HG03460 (cell line): ENCODE data around the gene PRM2.

ENCODE experiments used
- ATAC-seq: cut with Tn5 transposase; IDR thresholded peaks from one replicate; pipeline ENCODE4 v1.9.1; 2021; ENCODE audit not compliant: unreplicated experiment

The PRM2 gene

DNA sequence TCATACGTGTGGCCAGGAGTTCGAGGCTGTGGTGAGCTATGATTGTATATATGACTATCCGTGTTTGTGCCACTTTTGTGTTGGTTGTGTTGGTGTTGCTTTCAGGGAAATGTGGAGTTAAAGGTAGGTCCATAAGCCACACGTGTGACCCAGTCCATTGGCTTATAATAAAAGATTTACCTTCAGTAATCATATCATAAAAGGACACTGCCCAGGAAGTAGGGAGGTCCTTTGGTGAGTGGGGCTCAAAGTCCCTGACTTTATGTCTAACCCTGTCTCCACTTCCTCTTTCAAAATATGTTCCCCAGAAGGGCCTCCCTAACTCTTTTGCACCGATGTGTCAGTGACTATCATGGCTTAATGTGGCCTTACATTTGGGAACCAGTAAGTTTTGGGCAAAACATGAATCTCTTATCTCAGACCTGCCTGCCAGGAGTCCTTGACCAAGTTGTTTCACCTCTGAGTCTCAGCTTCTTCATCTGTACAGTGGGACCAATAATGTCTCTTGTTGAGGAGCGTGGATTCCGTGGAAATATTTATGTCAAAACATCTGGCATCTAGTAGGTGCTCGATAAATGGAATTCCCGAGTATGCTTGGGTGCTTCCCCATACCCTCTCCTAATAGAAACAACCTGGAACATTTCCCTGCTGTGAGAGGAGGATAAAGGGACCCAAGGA lies 12.0 kb downstream of the PRM2 start:
- ATAC-seq, result no peak

DNA sequence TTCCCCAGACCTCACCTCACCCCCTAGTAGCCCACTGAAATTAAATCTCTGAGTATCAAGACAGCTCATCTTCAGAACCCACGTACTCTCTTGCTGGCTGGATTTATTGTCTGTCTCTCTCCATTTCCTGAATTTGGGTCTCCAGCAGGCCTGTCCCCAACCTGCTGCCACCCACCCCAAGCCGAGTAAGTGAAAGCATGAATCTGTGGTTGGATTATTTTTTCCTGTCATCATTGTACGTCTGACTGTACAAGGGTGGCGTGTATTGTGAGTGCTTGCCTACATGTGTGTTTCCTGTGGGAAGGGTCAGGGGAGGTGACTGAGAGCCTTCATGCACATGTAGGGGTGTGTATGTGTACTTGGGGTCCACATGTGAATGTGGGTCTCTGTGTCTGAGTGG lies 12.5 kb downstream of the PRM2 start:
- ATAC-seq, result no peak

DNA sequence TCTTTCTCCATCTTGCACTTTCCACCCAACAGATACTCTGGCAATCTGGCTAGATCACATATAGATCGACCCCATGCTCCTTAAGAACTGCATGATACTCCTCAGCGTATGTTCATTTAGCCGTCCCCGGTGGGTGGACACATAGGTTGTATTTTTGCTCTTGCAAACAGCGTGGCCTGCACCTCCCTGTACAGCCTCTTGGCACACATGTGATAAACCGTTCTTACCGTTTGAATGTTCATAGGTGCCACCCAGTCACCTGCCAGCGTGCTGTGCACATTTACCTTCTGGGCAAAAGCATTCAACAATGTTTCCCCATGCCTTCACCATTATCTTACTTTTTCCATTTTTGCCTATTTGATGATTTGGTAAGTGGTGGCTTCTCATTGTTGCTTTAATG lies 13.4 kb downstream of the PRM2 start:
- no peak for ATAC-seq

DNA sequence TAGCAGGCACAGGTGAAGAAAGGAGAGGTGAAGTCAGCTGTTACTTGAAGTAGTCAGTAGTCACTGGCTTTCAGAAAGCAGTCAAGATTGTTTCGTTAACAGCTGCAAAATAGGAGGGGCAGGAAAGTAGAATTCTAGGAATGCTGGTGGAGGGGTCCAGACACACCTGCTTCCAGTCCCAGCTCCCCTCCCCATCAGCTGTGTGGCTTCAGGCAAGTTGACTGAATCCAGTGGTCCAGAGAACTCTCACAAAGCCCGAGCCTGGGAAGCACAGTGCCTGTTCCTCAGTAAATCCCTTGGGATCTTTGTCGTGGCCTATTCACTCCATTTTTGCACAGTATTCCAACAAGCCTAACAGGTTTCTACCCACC lies 15.7 kb downstream of the PRM2 start:
- ATAC-seq, result no peak

DNA sequence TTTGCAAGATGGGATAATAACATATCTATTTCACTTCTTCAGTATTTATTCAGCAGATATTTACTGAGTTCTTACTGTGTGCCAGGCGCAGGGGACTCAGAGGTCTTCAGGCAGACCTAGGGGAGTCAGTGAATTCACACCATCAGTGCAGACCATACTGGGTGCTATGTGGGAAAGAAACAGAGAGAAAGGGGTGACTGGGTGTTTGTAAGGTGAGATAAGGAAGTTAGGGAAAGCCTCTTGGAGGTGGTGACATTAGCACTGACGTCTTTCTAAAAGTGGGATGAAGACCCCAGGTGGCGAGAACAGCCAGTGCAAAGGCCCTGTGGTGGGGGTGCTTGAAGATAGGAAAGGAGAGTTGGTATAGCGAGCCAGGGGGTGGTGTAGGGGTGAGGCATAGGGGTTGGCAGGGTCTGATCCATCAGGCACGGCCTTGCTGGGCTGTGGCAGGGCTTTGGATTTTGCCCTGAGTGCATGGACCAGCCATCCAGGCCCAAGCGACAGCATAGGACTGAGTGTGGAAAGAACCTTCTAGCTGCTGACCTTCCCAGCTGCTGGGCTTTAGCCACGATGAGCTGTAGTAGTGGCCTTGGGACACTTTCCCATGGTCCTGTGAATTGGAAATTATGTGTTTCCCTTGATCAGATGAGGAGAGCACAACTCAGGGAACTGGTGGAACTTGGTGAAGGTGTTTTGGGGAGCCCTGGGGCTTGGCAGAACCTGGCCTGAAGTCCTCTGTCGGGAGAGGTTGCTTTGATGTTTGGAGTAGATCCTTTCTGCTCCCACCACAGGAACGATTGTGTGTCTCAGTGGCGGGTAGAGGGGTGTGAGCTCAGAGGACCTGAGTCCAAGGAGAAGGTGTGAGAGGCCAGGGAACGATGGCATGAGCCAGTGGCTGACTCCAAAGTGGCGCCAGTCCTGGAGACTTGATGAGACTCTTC lies 16.4 kb downstream of the PRM2 start:
- no peak for ATAC-seq

DNA sequence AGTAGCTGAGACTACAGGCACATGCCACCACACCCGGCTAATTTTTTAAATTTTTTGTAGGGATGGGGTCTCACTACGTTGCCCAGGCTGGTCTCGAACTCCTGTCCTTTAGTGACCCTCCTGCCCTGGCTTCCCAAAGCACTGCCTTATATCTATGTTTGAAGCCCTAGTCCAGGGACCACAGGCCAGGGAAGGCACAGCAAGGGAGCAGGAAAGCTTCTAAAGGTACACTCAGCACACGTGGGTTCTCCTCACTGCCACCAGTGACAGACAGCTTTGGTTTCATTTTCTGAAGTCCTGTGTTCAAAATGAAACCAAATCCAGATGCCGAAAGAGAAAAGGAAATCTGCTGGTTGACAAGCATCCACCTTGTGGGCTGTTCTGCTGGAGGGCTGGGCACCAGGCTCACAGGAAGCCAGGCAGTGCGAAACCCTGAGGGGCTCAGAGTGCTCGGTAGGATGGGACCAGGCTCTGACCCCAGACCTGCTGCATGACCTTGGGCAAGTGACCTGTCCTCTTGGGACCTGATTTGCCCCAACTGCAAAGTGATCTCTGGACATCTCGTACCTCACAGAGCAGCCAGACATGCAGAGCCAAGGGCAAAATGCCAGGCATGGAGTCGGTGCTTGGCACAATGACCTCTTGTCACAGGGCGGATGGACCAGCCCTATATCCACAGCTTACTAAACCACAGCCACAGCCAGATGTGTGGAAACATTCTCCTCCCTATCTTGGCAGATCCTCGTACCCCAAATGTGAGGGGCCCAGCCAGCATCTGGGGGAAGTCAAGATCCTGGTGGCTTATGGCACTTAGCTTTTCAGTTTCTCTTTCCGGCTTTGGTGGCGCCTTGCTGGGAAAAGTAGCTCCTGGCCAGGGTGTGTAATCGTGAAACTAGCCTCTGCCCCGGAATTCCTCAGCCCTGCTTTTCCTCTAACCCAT lies 17.5 kb downstream of the PRM2 start:
- no peak for ATAC-seq

DNA sequence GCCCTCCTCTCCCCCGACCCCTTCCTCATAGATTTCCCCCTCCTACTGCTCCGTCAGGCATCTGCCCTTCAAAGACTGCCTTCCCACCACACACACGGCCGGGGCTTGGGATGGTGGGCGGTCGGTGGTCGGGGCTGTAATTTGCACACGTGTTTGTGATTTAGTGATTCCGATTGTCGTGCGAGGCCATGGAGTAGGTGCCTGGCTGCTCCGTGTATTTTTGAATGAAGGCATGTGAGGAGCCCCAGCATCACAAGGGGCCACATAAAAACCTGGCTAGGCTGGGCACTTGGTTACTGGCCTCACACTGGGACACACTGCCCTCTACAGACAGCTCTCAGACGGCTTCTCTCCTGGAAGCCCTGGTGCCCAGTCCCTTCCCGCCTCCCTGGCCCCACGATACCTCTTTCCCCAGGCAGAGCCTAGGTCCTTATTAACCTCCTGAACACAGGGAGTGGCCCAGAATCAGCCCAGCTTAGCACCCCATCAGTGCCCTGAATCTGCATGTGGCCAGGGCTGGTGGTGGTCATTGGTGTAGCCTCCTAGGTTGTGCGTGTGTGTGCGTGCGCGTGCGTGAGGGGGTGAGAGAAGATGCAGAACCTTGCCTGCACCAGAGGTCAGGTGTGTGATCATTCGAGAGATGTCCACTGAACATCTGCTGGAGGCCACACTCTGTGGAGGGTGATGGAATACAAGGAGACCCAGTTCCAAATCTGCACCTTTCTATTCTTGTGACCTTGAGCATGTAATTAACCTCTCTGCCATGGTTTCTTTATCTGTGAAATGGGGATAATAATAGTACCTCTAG lies 18.9 kb downstream of the PRM2 start:
- no peak for ATAC-seq

DNA sequence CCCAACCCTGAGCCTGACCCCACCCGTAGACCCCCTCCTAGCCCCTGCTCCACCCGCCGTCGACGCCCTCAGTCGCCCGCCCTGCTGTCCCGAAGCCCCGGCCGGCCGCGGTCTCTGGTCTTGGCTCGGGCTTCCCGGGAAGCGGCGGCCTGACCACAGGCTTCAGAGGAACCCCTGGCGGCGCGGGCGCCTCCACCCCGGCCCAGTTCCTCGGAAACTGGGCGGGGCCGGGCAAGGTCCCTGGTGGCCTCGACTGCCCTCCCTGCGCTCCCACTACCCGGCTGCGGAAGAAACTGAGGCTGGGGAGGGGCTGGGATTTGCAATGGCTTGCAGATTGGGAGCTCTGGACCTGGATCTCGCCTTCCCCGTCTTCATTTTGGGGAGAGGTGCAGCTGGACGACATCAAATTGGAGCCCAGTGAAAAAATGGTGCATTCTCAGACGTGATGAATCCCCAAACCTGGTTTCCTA lies 19.6 kb downstream of the PRM2 start:
- no peak for ATAC-seq

DNA sequence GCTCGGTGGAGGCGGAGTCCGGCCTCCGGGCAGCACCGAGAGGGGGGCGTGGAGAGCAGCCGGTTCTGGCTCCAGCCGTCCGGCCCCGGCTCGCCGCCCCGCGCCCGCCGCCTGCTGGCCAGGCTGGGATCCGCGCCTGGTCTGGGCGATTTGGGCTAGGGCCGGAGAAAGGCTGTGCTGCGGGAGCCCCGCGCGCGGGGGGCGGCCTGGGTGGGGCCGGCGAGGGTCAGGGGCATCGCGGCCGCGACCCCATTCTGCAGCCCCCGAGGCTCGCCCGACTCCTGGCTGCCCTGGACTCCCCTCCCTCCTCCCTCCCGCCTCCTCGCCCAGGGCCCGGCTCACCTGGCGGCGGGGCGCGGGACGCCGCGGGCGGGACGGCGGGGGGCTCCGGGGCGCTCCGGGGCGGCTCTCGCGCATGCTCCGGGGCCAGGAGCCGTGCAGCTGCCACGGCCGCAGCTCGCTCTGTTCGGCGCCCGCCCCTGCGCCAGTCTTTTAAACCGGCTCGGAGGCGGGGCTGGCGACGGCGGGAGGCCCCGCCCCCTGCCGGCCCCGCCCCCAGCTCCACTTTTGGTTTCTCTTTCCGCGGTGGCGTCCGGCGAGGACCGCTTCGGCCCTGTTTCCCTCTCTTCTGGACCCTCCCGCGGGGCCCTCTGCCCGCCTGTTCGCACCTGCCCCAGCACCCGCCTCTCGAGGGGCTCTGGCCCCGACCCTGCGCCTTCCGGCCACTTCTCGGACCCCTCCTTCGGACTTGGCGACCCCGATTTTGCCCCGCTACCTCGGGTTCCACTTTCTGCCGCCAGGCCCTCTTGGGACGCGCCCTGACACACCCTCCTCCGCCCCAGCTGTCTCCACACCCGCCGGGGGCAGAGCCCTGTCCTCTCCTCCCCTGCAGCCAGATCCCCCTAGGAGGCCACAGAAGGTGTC lies 20.3 kb downstream of the PRM2 start, which contains the start of gene SOCS1:
Gene SOCS1 (minus strand): TSS at position 468 of the 924 bp plus-strand sequence. CDS start 726 bp downstream, outside the sequence.
- ATAC-seq, result peak; percentile 40

DNA sequence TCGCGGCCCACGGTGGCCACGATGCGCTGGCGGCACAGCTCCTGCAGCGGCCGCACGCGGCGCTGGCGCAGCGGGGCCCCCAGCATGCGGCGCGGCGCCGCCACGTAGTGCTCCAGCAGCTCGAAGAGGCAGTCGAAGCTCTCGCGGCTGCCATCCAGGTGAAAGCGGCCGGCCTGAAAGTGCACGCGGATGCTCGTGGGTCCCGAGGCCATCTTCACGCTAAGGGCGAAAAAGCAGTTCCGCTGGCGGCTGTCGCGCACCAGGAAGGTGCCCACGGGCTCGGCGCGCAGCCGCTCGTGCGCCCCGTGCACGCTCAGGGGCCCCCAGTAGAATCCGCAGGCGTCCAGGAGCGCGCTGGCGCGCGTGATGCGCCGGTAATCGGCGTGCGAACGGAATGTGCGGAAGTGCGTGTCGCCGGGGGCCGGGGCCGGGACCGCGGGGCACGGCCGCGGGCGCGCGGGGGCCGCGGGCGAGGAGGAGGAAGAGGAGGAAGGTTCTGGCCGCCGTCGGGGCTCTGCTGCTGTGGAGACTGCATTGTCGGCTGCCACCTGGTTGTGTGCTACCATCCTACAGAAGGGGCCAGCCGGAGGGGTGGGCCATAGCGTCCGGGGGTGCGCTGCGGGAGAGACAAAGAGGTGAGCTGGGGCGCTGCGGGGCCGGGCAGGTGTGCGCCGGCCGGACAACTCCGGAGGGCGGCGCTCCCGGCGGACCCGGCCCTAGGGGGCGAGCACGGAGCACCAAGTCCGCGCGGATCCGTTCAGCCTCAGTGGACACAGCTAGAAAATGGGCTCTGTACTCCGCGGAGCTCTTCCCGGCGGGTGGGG lies 21.2 kb downstream of the PRM2 start:
- peak; percentile 1 for ATAC-seq

DNA sequence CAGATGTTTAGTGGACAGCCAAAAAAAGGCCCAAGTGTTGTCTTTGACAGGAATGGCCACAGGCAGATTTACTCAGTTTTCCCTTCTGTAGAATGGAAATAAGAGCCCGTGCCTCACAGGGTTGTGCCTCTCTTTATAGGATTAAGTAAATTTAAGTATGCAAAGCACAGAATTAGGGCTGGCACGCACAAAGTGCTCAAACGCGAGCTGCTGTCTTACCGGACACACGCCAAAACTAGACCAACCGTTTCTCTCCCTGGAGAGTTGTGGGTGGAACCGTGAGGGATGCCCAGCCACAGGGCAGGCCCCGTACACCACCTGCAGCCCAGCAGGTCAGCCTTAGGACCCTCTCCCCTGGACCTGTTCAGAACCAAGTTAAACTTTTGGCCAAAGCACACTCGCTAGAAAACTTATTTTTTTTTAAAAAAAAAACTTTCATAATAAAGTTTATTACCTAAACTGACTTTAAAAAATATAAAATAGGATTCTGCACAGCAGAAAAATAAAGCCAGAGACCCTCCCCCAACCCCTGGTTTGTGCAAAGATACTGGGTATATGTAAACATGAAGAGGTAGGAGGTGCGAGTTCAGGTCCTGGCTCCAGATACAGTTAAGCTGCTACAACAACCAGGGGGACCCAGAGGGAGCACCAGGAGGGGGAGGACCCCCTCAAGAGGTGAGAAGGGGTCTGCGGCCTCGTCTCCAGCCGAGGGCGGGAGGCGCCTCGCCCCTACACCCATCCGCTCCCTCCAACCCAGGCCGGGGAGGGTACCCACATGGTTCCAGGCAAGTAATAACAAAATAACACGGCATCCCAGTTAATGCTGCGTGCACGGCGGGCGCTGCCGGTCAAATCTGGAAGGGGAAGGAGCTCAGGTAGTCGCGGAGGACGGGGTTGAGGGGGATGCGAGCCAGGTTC lies 22.0 kb downstream of the PRM2 start:
- no peak for ATAC-seq

DNA sequence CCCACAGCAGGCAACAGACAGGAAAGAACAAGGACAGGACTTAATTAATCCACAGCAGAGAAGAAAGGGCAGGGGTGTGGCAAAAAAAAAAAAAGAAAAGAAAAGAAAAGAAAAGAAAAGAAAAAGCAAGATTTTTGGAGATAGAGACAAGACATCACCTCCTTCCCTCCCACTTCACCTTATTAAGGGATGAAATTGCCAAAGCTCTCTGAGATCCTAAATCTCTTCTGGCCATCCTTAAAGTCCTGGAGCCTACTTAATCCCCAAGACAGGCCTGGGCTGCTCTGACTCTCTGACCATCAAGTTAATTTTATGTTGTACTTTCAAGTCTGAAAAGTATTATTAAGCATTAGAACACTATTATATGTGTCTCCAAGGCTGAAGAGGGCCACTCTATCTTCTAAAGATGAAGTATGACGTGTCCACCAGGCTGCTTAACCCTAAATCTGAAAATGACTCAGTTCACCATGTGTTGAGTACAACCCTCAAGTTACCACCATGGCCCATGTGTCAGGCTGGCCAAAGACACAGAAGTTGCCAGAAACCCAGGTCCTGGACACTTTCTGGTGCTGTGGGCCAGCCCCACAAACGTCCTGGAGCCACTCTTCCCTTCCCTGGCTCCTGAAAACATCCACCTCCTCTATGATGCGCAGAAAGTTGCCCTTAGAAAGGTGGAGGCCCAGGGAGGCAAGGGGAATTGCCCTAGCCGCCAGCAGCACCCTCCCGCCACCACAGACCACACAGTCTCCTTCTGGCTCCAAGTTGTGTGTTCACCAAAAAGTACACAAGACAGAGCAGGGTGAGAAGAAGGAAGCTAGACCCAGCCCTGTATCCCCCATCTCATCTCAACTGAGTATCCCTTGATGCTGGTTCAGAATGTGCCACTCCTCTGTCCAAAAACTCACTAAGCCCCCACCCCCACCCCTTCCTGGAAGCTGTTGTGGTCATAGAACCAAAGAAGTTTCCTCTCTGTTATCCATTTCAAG lies 23.0 kb downstream of the PRM2 start:
- ATAC-seq, result no peak

DNA sequence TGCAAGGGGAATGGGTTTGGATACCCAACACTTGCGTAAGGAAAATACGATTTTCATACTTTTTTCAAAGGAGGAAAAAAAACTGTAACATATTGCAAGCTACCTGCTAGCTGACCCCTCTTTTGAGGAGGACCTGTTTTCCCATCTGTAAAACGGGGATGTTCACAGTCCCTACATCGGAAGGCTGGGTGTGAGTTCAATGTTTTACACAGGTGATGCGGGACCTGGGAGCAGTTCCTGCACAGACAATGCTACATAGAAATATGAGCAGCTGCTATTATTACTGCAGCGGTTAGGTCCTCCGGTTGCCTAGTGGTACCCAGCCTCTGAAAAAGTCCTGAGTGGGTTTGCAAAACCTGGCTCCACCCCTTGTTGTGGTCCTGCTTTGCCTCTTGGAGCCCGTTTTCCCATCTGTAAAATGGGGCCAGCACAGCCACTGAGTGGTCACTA lies 23.8 kb downstream of the PRM2 start:
- no peak for ATAC-seq

DNA sequence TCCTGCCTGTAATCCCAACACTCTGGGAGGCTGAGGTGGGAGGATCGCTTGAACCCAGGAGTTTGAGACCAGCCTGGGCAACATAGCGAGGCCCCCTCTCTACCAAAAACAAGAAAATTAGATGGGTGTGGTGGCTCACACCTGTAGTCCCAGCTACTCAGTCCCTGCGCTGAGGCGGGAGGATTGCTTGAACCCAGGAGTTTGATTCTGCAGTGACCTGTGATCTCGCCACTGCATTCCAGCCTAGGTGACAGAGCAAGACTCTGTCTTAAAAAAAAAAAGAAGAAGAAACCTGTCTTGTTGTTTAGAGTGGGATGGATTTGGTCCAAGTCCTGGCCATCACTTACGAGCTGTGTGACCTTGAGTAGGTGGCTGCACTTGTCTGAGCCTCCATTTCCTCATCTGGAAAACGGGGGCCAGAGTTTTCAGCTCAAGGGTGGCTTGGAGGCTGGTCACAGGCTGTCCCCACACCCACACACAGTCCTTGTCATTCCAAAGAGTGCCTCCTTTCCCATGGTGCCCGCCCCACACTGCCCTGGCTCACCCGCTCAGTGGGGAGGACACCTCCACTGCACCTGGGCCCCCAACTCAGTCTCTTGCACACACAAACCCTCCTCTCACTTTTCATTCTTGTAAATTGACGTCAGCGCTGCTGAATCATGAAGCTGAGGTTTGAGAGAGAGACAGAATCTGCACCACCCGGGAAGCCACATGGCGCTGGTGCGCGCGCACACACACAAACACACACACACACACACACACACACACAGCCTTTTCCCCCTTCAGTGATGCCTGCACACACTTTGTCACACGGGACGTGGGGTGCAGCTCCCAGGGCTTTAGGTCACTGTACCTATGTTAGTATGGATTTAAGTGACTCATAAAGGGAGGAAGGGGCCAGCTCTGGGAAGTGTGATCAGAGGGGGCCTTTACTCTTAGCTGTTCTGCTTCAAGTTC lies 24.5 kb downstream of the PRM2 start:
- no peak for ATAC-seq
